Endothelial cell (in vitro differentiated cells): ENCODE results near the gene RHOT1. TPM values are rescaled to one million over a fixed set of nuclear protein-coding genes. Genes with fewer than 3 reads are reported as not detected.

Experiments used
- DNase-seq: peaks from one replicate; pipeline ENCODE4 v3.0.0; 2021; ENCODE audit warnings: low spot score
- H3K27ac Mint-ChIP-seq: one replicate; pipeline ENCODE4 v1.8.0; 2021; ENCODE audit warnings: mixed read lengths, inconsistent platforms; ENCODE audit not compliant: unreplicated experiment
- H3K27me3 Mint-ChIP-seq: one replicate; pipeline ENCODE4 v1.8.0; 2021; ENCODE audit warnings: mild to moderate bottlenecking, moderate library complexity, mixed read lengths, inconsistent platforms; ENCODE audit not compliant: unreplicated experiment
- H3K36me3 Mint-ChIP-seq: one replicate; pipeline ENCODE4 v1.8.0; 2021; ENCODE audit warnings: mild to moderate bottlenecking, low read depth, mixed read lengths, inconsistent platforms; ENCODE audit not compliant: unreplicated experiment
- H3K4me1 Mint-ChIP-seq: one replicate; pipeline ENCODE4 v1.8.0; 2021; ENCODE audit warnings: mild to moderate bottlenecking, mixed read lengths, inconsistent platforms; ENCODE audit not compliant: unreplicated experiment
- H3K4me3 Mint-ChIP-seq: one replicate; pipeline ENCODE4 v1.8.0; 2021; ENCODE audit warnings: mild to moderate bottlenecking, mixed read lengths, inconsistent platforms; ENCODE audit not compliant: unreplicated experiment
- H3K9me3 Mint-ChIP-seq: one replicate; pipeline ENCODE4 v1.8.0; 2021; ENCODE audit warnings: mixed read lengths, inconsistent platforms; ENCODE audit not compliant: unreplicated experiment
- CTCF ChIP-seq: fragments of 200-600 bp; sonication (generic); IDR thresholded peaks from one replicate; pipeline ENCODE4 v1.5.0; 2021; ENCODE audit warnings: antibody characterized with exemption; ENCODE audit not compliant: unreplicated experiment
- total RNA-seq: library from RNA; stranded (reverse); fragmentation: NEBNext Ultra II Directional; extraction: Animal tissue kit (Norgen Biotek cat#: 25700); gene quantifications from one replicate; pipeline ENCODE4 v1.2.1, GENCODE V29; 2021; ENCODE audit not compliant: unreplicated experiment

Gene RHOT1
- total RNA-seq, 1 donor from 2014 or later: 21.4 TPM

GRCh38 chr17:32189343-32189742 is 47.0 kb downstream of the RHOT1 start:
- Mint-ChIP-seq H3K4me1 (no peaks in the 10 kb centered on the region), H3K4me3 (no peak overlapping the region), H3K27me3 (peaks cover 3% of the 10 kb centered on the region), H3K36me3 (no peaks in the 10 kb centered on the region), H3K27ac (no peak overlapping the region), H3K9me3 (no peaks in the 10 kb centered on the region)
- DNase-seq: no peak
- no peak for TF ChIP-seq CTCF

GRCh38 chr17:32191306-32191705 is 49.0 kb downstream of the RHOT1 start:
- TF ChIP-seq CTCF: no peak
- Mint-ChIP-seq H3K4me3 (no peak overlapping the region), H3K9me3 (no peaks in the 10 kb centered on the region), H3K4me1 (no peaks in the 10 kb centered on the region), H3K27ac (no peak overlapping the region), H3K36me3 (peaks cover 6% of the 10 kb centered on the region), H3K27me3 (peaks cover 3% of the 10 kb centered on the region)
- no peak for DNase-seq

- no peak for DNase-seq
- Mint-ChIP-seq H3K36me3 (peaks cover 10% of the 10 kb centered on the region), H3K4me3 (no peak overlapping the region), H3K27ac (no peak overlapping the region), H3K4me1 (no peaks in the 10 kb centered on the region), H3K9me3 (no peaks in the 10 kb centered on the region), H3K27me3 (peaks cover 3% of the 10 kb centered on the region)
- TF ChIP-seq CTCF: no peak
These were observed 50.1 kb downstream of the RHOT1 start for GRCh38 chr17:32192379-32192778.

DNA sequence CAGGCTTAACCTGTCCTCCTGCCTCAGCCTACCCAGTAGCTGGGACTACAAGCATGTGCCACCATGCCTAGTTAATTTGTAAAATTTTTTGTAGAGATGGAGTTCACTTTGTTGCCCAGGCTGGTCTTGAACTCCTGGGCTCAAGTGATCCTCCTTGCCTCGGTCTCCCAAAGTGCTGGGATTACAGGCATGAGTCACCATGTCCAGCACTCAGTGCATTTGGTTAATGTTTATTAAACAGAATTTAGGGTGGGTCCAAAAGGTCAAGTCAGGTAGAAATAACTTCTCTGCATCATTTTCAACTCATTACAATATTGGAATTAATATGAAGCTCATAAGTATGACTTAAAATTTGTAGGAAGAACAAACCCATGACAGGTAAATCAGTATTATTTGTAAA is 55.7 kb downstream of the RHOT1 start:
- peaks cover 3% of the 10 kb centered on the region for H3K27me3 Mint-ChIP-seq
- H3K9me3 Mint-ChIP-seq: no peaks in the 10 kb centered on the region
- DNase-seq: no peak
- H3K27ac Mint-ChIP-seq: no peak overlapping the region
- no peaks in the 10 kb centered on the region for H3K4me1 Mint-ChIP-seq
- TF ChIP-seq CTCF: no peak
- H3K36me3 Mint-ChIP-seq: peaks cover 10% of the 10 kb centered on the region
- no peak overlapping the region for H3K4me3 Mint-ChIP-seq

DNA sequence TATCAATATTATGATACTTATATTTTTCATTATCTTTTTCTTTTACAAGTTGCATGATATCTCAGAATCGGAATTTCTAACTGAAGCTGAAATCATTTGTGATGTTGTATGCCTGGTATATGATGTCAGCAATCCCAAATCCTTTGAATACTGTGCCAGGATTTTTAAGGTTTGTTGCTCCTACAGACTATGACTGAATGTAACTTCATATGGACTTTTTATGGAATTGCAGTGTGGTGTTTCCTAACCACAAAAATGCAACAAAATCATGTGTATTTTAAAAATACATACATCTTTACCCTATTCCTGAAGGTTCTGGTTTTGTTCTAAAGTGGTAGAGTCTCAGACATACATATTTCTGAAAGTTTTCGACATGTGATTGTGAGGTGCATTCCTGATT is 64.6 kb downstream of the RHOT1 start:
- Mint-ChIP-seq H3K36me3 (no peaks in the 10 kb centered on the region), H3K27me3 (no peaks in the 10 kb centered on the region)
- DNase-seq: no peak

More for the DNA sequence above, 64.6 kb downstream of the RHOT1 start:
- H3K4me1 Mint-ChIP-seq: no peaks in the 10 kb centered on the region
- no peaks in the 10 kb centered on the region for H3K9me3 Mint-ChIP-seq
- H3K4me3 Mint-ChIP-seq: no peak overlapping the region
- H3K27ac Mint-ChIP-seq: no peak overlapping the region
- no peak for TF ChIP-seq CTCF
